B cell (primary cell): Measurements from ENCODE around the gene RCSD1.

Experiments used
- EZH2 ChIP-seq: IDR thresholded peaks from 2 replicates; pipeline ENCODE4 v1.6.1; 2012; ENCODE audit warnings: borderline replicate concordance, low read depth, mild to moderate bottlenecking, moderate library complexity, low read length; ENCODE audit not compliant: insufficient read depth, poor library complexity, severe bottlenecking
- TF ChIP-seq, protein P1 (sequence below): fragments of 200-600 bp; IDR thresholded peaks from one replicate; pipeline ENCODE4 v1.8.0; 2022; ENCODE audit warnings: antibody characterized with exemption, mild to moderate bottlenecking

DNA sequence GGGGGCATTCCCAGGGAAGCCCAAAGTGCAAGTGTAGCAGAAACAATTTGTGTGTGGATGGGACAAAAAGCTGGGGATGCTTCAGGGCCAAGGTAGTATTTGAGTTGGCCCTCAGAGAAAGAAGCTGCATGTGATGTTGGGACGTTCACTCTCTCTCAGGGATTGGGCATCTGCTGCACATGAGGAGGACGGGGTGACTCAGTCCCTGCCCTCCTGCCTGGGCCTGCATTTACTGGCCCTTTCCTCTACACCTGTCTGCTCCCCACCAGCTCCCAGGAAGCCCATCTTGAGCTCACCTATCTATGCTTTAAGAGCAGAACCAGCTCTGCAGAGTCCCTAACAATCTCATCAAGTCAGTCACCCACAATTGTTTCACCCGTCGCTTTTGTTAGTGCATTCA, 68.3 kb downstream of the RCSD1 start:
- TF ChIP-seq, protein P1, sequence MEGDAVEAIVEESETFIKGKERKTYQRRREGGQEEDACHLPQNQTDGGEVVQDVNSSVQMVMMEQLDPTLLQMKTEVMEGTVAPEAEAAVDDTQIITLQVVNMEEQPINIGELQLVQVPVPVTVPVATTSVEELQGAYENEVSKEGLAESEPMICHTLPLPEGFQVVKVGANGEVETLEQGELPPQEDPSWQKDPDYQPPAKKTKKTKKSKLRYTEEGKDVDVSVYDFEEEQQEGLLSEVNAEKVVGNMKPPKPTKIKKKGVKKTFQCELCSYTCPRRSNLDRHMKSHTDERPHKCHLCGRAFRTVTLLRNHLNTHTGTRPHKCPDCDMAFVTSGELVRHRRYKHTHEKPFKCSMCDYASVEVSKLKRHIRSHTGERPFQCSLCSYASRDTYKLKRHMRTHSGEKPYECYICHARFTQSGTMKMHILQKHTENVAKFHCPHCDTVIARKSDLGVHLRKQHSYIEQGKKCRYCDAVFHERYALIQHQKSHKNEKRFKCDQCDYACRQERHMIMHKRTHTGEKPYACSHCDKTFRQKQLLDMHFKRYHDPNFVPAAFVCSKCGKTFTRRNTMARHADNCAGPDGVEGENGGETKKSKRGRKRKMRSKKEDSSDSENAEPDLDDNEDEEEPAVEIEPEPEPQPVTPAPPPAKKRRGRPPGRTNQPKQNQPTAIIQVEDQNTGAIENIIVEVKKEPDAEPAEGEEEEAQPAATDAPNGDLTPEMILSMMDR, result no peak
- TF ChIP-seq EZH2, result no peak
